IMR-90 (cell line): ENCODE measurements around the gene RPLP1. TPM values are rescaled to one million over a fixed set of nuclear protein-coding genes. Genes with fewer than 3 reads are reported as not detected.

Experiments
- microRNA-seq, 2 experiments: library from miRNA; stranded (forward) in 1 of 2; unstranded in 1 of 2; fragments of 10-50 nt in 1 of 2; fragments of <30 nt in 1 of 2; gene quantifications in 1 of 2; microRNA quantifications in 1 of 2; one replicate each; pipeline versions ENCODE3 to v1.1.0; 2013 to 2020; ENCODE audit not compliant: insufficient read depth in 1 of 2, insufficient read length in 1 of 2, unreplicated experiment in 1 of 2
- polyA plus RNA-seq, 3 experiments: library from polyadenylated mRNA; depleted of rRNA; stranded (reverse); fragments of >200 nt; gene quantifications; 2 replicates each; pipeline ENCODE4 v1.2.3, GENCODE V29; 2012; ENCODE audit warnings: low replicate concordance in 1 of 3
- small RNA-seq, 5 experiments: library from RNA; depleted of rRNA; stranded (forward); fragments of <200 nt; gene quantifications; one replicate each; pipeline ENCODE3, GENCODE V24; 2012
- total RNA-seq: library from RNA; depleted of rRNA; stranded (reverse); fragments of >200 nt; gene quantifications from 2 replicates; pipeline ENCODE4 v1.2.3, GENCODE V29; 2012; rRNA removed

The RPLP1 gene
- total and polyA plus RNA-seq, 2 of the 4 experiments (the other 2 are of a cell fraction) = 97.0 to 1,440 TPM

Small RNA genes lying within 50 kb of the gene (microRNA-seq; reads per million reads assigned to microRNA genes)
- not detected for gene RF00012 (ENCODE audit: insufficient read depth, insufficient read length)

Small RNA genes lying within 50 kb of the gene (small RNA-seq; reads per million reads assigned to genes)
- gene RF00012 = 0 to 0.04 (median 0) reads per million in 5 experiments

Other genes with a start within 250 kb of the RPLP1 start
- 2.7 and 3.3 TPM in 2 replicates for gene PAQR5, start 153.9 kb upstream of the RPLP1 start, total RNA-seq
- gene PAQR5, start 153.9 kb upstream of the RPLP1 start, polyA plus RNA-seq (2012; rRNA removed) = 2.3 and 3.1 TPM in 2 replicates
- gene KIF23, start 38.5 kb upstream of the RPLP1 start, total RNA-seq = 56.1 and 70.5 TPM in 2 replicates
- gene KIF23, start 38.5 kb upstream of the RPLP1 start, polyA plus RNA-seq (2012; rRNA removed) = 34.1 and 37.7 TPM in 2 replicates